ENCODE results near the gene CYGB.
"Not testable (repeated sequence)": the region's sequence is repeated elsewhere in the genome, so short reads cannot be mapped to it uniquely, and the experiment has no call there.

Gene CYGB

GRCh38 chr17:76562734-76563148 is 25.2 kb upstream of the CYGB start:
- DNase-seq (ENCODE audit: extremely low read depth, low read depth): peak; percentile 88
- peak overlapping the region; percentile 86 for H3K4me3 ChIP-seq (replicated peaks; ENCODE audit: low read depth, low read length)
- no peak for TF ChIP-seq CTCF (IDR thresholded peaks at IDR 0.05; ENCODE audit: low read depth, low read length, missing control alignments)

GRCh38 chr17:76561799-76562268 is 24.3 kb upstream of the CYGB start:
- no peak for DNase-seq (ENCODE audit: extremely low read depth, low read depth)
- peak overlapping the region; percentile 86 for H3K4me3 ChIP-seq (replicated peaks; ENCODE audit: low read depth, low read length)
- TF ChIP-seq CTCF (IDR thresholded peaks at IDR 0.05; ENCODE audit: low read depth, low read length, missing control alignments): no peak

GRCh38 chr17:76561332-76561731 is 23.8 kb upstream of the CYGB start:
- peak overlapping the region; percentile 86 for H3K4me3 ChIP-seq (replicated peaks; ENCODE audit: low read depth, low read length)
- TF ChIP-seq CTCF (IDR thresholded peaks at IDR 0.05; ENCODE audit: low read depth, low read length, missing control alignments): no peak
- DNase-seq (ENCODE audit: extremely low read depth, low read depth): no peak

GRCh38 chr17:76560877-76561221 is 23.3 kb upstream of the CYGB start:
- H3K4me3 ChIP-seq (replicated peaks; ENCODE audit: low read depth, low read length): peak overlapping the region; percentile 86
- DNase-seq (ENCODE audit: extremely low read depth, low read depth): no peak
- no peak for TF ChIP-seq CTCF (IDR thresholded peaks at IDR 0.05; ENCODE audit: low read depth, low read length, missing control alignments)

- no peak for DNase-seq (ENCODE audit: extremely low read depth, low read depth)
- peak overlapping the region; percentile 86 for H3K4me3 ChIP-seq (replicated peaks; ENCODE audit: low read depth, low read length)
- TF ChIP-seq CTCF (IDR thresholded peaks at IDR 0.05; ENCODE audit: low read depth, low read length, missing control alignments): no peak
Observed at GRCh38 chr17:76560036-76560876, 22.7 kb upstream of the CYGB start.

- peak overlapping the region; percentile 86 for H3K4me3 ChIP-seq (replicated peaks; ENCODE audit: low read depth, low read length)
- DNase-seq (ENCODE audit: extremely low read depth, low read depth): not testable (repeated sequence)
Observed at GRCh38 chr17:76559460-76559859, 22.0 kb upstream of the CYGB start.

- H3K4me3 ChIP-seq (replicated peaks; ENCODE audit: low read depth, low read length): peak overlapping the region; percentile 86
- no peak for DNase-seq (ENCODE audit: extremely low read depth, low read depth)
- TF ChIP-seq CTCF (IDR thresholded peaks at IDR 0.05; ENCODE audit: low read depth, low read length, missing control alignments): no peak
Observed at GRCh38 chr17:76558198-76559095, 20.9 kb upstream of the CYGB start.

All from HFF-Myc (cell line).